HCT116 (cell line): Measurements from ENCODE around the gene TAF11L10.

Experiments used
- CBX3 ChIP-seq: IDR thresholded peaks from 2 replicates; pipeline ENCODE4 v1.6.1; 2012; ENCODE audit warnings: low read depth
- CEBPB ChIP-seq: IDR thresholded peaks from 2 replicates; pipeline ENCODE4 v1.6.1; 2012; ENCODE audit warnings: low read depth
- CTCF ChIP-seq, 3 experiments: fragments of 200-600 bp in 1 of 3; sonication (generic) in 1 of 3; IDR thresholded peaks in 2 of 3; conservative IDR thresholded peaks in 1 of 3; 2 replicates each; pipeline ENCODE4 v1.5.1; 2012 to 2017; ENCODE audit warnings: low read depth in 2 of 3, low read length in 2 of 3, antibody characterized with exemption in 1 of 3, borderline replicate concordance in 1 of 3, control low read depth in 1 of 3, mild to moderate bottlenecking in 1 of 3, mixed read lengths in 1 of 3, mixed run types in 1 of 3, moderate library complexity in 1 of 3; ENCODE audit not compliant: insufficient read depth in 1 of 3
- EZH2 ChIP-seq: fragments of 200-600 bp; sonication (generic); IDR thresholded peaks from 2 replicates; pipeline ENCODE4 v1.6.1; 2017; ENCODE audit warnings: antibody characterized with exemption, mixed run types
- EZH2phosphoT487 ChIP-seq: fragments of 200-600 bp; IDR thresholded peaks from 2 replicates; pipeline ENCODE4 v1.6.1; 2018; ENCODE audit warnings: antibody characterized with exemption, borderline replicate concordance
- POLR2A ChIP-seq: IDR thresholded peaks from 2 replicates; pipeline ENCODE4 v1.7.0; 2011; ENCODE audit warnings: borderline replicate concordance; ENCODE audit not compliant: insufficient read depth, insufficient read length; ENCODE audit errors: extremely low read depth
- POLR2AphosphoS5 ChIP-seq: IDR thresholded peaks from 2 replicates; pipeline ENCODE4 v1.6.1; 2011; ENCODE audit warnings: mild to moderate bottlenecking, low read depth, low read length, moderate library complexity
- RAD21 ChIP-seq: IDR thresholded peaks from 2 replicates; pipeline ENCODE4 v1.6.1; 2012; ENCODE audit warnings: low read depth, mild to moderate bottlenecking
- SP1 ChIP-seq: IDR thresholded peaks from 2 replicates; pipeline ENCODE4 v1.6.1; 2012; ENCODE audit warnings: low read depth
- SRF ChIP-seq: IDR thresholded peaks from 2 replicates; pipeline ENCODE4 v1.6.1; 2012; ENCODE audit warnings: low read depth
- YY1 ChIP-seq: IDR thresholded peaks from 2 replicates; pipeline ENCODE4 v1.6.1; 2011; ENCODE audit warnings: low read length, low read depth, moderate library complexity, mild to moderate bottlenecking; ENCODE audit not compliant: insufficient replicate concordance; ENCODE audit errors: extremely low read depth
- ZBTB33 ChIP-seq: IDR thresholded peaks from 2 replicates; pipeline ENCODE4 v1.6.1; 2011; ENCODE audit warnings: mild to moderate bottlenecking, low read length, moderate library complexity; ENCODE audit not compliant: insufficient replicate concordance; ENCODE audit errors: extremely low read depth
- ZNF274 ChIP-seq: fragments of 200-500 bp; sonication (Bioruptor generic); IDR thresholded peaks from 2 replicates; pipeline ENCODE4 v1.6.1; 2014; ENCODE audit warnings: mild to moderate bottlenecking, low read depth, low read length, inconsistent platforms
- TF ChIP-seq, protein P1 (sequence below): IDR thresholded peaks from 2 replicates; pipeline ENCODE4 v1.6.1; 2012; ENCODE audit warnings: low read depth

DNA sequence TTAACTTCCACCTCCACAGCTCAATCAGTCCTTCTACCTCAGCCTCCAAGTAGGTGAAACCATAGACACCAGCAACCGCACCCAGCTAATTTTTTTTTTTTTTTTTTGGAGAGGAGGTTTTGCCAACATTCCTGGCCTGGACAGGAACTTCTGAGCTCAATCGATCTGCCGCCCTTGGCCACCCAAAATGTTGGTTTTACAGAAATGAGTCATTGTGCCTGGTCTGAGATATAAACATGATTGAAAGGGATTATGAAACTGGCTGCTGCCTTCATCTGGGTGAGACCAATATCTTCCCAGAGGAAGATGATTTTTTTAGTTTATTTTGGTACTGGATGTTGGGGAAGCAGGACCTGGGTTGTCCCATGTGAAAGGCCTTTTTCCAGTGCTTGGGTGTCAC is 21.7 kb upstream of the TAF11L10 start:
- no peak for TF ChIP-seq CTCF (IDR thresholded peaks at IDR 0.05 in 2 of 3, conservative IDR thresholded peaks at IDR 0.05 in 1 of 3; ENCODE audit: borderline replicate concordance in 1 of 3, insufficient read depth in 1 of 3, low read depth in 2 of 3, low read length in 2 of 3)
- no peak for TF ChIP-seq ZBTB33
- TF ChIP-seq, protein P1, sequence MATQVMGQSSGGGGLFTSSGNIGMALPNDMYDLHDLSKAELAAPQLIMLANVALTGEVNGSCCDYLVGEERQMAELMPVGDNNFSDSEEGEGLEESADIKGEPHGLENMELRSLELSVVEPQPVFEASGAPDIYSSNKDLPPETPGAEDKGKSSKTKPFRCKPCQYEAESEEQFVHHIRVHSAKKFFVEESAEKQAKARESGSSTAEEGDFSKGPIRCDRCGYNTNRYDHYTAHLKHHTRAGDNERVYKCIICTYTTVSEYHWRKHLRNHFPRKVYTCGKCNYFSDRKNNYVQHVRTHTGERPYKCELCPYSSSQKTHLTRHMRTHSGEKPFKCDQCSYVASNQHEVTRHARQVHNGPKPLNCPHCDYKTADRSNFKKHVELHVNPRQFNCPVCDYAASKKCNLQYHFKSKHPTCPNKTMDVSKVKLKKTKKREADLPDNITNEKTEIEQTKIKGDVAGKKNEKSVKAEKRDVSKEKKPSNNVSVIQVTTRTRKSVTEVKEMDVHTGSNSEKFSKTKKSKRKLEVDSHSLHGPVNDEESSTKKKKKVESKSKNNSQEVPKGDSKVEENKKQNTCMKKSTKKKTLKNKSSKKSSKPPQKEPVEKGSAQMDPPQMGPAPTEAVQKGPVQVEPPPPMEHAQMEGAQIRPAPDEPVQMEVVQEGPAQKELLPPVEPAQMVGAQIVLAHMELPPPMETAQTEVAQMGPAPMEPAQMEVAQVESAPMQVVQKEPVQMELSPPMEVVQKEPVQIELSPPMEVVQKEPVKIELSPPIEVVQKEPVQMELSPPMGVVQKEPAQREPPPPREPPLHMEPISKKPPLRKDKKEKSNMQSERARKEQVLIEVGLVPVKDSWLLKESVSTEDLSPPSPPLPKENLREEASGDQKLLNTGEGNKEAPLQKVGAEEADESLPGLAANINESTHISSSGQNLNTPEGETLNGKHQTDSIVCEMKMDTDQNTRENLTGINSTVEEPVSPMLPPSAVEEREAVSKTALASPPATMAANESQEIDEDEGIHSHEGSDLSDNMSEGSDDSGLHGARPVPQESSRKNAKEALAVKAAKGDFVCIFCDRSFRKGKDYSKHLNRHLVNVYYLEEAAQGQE: no peak
- no peak for TF ChIP-seq POLR2A
- TF ChIP-seq EZH2: no peak
- TF ChIP-seq CEBPB: no peak
- no peak for TF ChIP-seq SRF
- no peak for TF ChIP-seq YY1
- no peak for TF ChIP-seq EZH2phosphoT487
- TF ChIP-seq RAD21: no peak
- no peak for TF ChIP-seq CBX3
- TF ChIP-seq SP1: no peak
- TF ChIP-seq POLR2AphosphoS5: no peak
- TF ChIP-seq ZNF274: no peak
